Dendritic cell treated with granulocyte-macrophage colony-stimulating factor and Interleukin-4, amounts not matched to agents 40 ng/mL and 50 ng/mL, for 4 days (primary cell): Measurements from ENCODE around the gene POFUT1.
A peak's percentile ranks its signal among the peaks of the same experiment; 100 is the strongest.

Source experiments
- H3K27ac Mint-ChIP-seq: one replicate; pipeline ENCODE4 v1.8.0; 2022; ENCODE audit warnings: mild to moderate bottlenecking, mixed read lengths
- H3K27me3 Mint-ChIP-seq: one replicate; pipeline ENCODE4 v1.8.0; 2022; ENCODE audit warnings: mild to moderate bottlenecking, mixed read lengths
- H3K36me3 Mint-ChIP-seq: one replicate; pipeline ENCODE4 v1.8.0; 2022; ENCODE audit warnings: low read depth, mixed read lengths
- H3K4me1 Mint-ChIP-seq: one replicate; pipeline ENCODE4 v1.8.0; 2022; ENCODE audit warnings: low read depth, mixed read lengths
- H3K4me3 Mint-ChIP-seq: one replicate; pipeline ENCODE4 v1.8.0; 2022; ENCODE audit warnings: mild to moderate bottlenecking, moderate library complexity, mixed read lengths
- H3K9me3 Mint-ChIP-seq: one replicate; pipeline ENCODE4 v1.8.0; 2022; ENCODE audit warnings: mixed read lengths
- intact Hi-C: fragments of 100-400 bp; cut with micrococcal nuclease; formaldehyde crosslinking; loops from one replicate; pipeline ENCODE4 v1.15.0; 2022

Gene POFUT1

GRCh38 chr20:32229251-32229747, 21.6 kb downstream of the POFUT1 start:
- peaks cover 64% of the 10 kb centered on the region for H3K36me3 Mint-ChIP-seq
- no peak overlapping the region for H3K27ac Mint-ChIP-seq
- peaks cover 58% of the 10 kb centered on the region for H3K4me1 Mint-ChIP-seq
- H3K4me3 Mint-ChIP-seq, result no peak overlapping the region
- intact Hi-C loops, result no loop called here
- H3K27me3 Mint-ChIP-seq, result no peaks in the 10 kb centered on the region
- H3K9me3 Mint-ChIP-seq, result no peaks in the 10 kb centered on the region

DNA sequence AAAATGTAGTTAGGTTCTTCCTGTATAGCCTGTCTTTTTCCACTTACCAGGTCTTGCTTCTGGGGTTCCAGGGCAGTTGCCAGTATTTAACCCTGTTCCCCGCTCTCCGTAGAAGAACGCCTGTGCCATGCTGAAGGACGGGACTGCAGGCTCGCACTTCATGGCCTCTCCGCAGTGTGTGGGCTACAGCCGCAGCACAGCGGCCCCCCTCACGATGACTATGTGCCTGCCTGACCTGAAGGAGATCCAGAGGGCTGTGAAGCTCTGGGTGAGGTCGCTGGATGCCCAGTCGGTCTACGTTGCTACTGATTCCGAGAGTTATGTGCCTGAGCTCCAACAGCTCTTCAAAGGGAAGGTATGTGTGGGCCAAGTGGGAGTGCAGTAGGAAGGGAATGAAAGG, 23.0 kb downstream of the POFUT1 start:
- Mint-ChIP-seq H3K36me3 (peaks cover 65% of the 10 kb centered on the region), H3K9me3 (no peaks in the 10 kb centered on the region), H3K4me1 (peaks cover 69% of the 10 kb centered on the region), H3K27ac (no peak overlapping the region), H3K27me3 (no peaks in the 10 kb centered on the region), H3K4me3 (no peak overlapping the region)
- intact Hi-C loops, result no loop called here

DNA sequence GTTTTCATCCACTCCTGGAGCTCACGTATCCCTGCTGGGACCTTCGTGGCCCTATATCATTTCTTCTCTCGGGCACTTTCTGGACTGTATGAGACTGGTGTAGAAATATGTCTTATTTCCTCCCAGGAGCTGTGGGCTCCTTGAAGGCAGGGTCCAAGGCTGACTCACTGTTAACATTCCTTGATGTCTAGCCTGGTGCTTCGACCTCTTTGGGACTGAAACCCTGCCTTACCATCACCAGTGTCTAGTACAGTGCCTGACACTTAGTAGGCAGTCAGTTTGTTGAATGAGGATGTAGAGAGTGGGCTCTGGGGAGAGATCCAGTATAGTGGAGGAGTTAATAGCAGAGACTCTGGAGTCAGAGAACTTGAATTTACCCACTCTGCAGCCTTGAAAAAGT, 23.6 kb downstream of the POFUT1 start:
- intact Hi-C loops, result no loop called here
- Mint-ChIP-seq H3K4me3 (no peak overlapping the region), H3K27ac (peak overlapping the region; percentile 78), H3K9me3 (no peaks in the 10 kb centered on the region), H3K36me3 (peaks cover 66% of the 10 kb centered on the region), H3K27me3 (no peaks in the 10 kb centered on the region), H3K4me1 (peaks cover 69% of the 10 kb centered on the region)

DNA sequence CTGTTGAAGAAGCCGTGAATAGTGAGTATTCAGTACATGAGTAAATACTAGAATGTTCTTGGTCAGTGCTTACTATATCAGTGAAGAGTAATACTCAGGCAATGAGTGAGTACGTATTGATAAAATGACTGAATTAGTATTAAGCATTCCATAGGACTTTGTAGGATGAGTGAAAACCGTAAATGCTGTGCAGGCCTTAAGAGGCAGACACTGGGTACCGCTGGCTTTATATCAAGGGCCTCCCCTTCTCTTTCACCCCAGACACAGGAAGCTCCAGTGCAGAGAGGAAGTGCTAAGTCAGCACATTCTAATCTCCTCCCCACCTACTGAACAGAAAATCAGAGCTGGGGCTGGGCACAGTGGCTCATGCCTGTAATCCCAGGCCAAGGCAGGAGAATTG, 24.2 kb downstream of the POFUT1 start:
- peaks cover 69% of the 10 kb centered on the region for H3K36me3 Mint-ChIP-seq
- H3K4me1 Mint-ChIP-seq, result peaks cover 63% of the 10 kb centered on the region
- intact Hi-C loops, result no loop called here
- H3K4me3 Mint-ChIP-seq, result peak overlapping the region; percentile 47
- no peaks in the 10 kb centered on the region for H3K27me3 Mint-ChIP-seq
- peak overlapping the region; percentile 78 for H3K27ac Mint-ChIP-seq
- H3K9me3 Mint-ChIP-seq, result no peaks in the 10 kb centered on the region

DNA sequence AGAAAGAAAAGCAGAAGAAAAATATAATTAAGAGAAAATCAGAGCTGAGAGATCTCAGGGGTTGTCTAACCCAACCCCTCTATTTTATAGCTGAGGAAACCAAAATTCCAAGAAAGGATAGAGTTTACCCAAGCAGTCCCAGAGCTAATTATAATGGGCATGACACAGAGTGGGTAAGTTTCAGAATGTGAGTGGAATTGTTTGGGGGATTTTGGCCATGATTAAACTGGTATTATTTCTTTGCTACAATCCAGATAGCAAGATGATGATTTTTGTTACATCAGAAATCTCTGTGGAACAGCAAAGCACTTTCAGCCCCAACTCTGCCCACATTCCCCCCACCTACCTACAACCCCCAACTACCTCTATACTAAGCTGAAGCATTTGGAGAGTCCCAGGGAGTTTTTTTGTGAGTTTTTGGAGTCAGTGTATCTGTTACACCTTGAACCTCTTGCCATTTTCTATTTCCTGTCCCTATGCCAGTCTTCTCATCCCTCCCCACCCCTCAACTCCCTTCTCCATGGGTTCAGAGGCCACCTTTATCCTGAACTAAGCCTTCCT, 24.7 kb downstream of the POFUT1 start:
- Mint-ChIP-seq H3K4me1 (peaks cover 57% of the 10 kb centered on the region), H3K9me3 (no peaks in the 10 kb centered on the region), H3K36me3 (peaks cover 74% of the 10 kb centered on the region), H3K27me3 (no peaks in the 10 kb centered on the region), H3K4me3 (no peak overlapping the region), H3K27ac (peak overlapping the region; percentile 78)
- intact Hi-C loops, result no loop called here

DNA sequence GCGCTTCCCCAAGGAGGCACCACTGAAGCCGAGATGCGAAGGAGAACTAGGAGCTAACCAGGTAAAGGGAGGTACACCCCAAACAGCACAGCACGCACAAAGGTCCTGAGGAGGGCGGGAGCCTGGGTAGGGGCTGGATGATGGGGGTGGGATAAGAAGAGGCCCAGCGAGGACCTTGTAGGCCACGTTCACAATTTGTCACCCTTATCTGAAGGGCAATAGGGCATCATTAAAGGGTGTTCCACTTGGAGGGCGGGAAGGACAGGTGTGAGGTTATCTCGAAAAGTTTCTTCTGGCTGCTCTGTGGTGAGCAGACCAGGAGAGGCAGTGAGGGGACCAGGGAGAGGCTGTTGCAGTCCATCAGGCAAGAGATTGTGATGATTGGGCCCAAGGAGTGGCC, 25.6 kb downstream of the POFUT1 start:
- peaks cover 73% of the 10 kb centered on the region for H3K36me3 Mint-ChIP-seq
- no peak overlapping the region for H3K4me3 Mint-ChIP-seq
- H3K27me3 Mint-ChIP-seq, result no peaks in the 10 kb centered on the region
- intact Hi-C loops, result no loop called here
- H3K27ac Mint-ChIP-seq, result peak overlapping the region; percentile 78
- H3K4me1 Mint-ChIP-seq, result peaks cover 48% of the 10 kb centered on the region
- H3K9me3 Mint-ChIP-seq, result no peaks in the 10 kb centered on the region

DNA sequence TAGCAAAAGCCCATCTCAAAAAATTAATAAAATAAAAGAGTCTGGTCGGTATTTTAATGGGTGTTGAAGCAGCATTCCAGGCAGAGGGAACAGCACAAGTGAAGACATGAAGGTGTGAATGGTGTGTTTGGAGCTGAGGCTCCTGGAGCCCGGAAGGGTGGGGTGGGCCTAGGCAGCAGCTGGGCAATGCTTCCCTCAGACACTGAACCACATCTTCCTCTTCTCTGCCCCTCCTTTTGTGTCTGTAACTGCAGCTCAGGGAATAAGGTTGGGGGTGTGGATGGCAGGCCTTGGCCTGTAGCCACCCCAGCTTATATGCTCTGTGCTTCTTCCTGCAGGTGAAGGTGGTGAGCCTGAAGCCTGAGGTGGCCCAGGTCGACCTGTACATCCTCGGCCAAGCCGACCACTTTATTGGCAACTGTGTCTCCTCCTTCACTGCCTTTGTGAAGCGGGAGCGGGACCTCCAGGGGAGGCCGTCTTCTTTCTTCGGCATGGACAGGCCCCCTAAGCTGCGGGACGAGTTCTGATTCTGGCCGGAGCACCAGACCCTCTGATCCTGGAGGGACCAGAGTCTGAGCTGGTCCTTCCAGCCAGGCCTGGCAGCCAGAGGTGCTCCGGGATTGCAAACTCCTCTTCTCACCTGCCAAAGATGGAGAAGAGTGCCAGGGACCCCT, 26.6 kb downstream of the POFUT1 start:
- Mint-ChIP-seq H3K27ac (no peak overlapping the region), H3K27me3 (no peaks in the 10 kb centered on the region), H3K4me3 (no peak overlapping the region), H3K4me1 (peaks cover 49% of the 10 kb centered on the region), H3K9me3 (no peaks in the 10 kb centered on the region), H3K36me3 (peaks cover 68% of the 10 kb centered on the region)
- intact Hi-C loops, result no loop called here

- H3K27me3 Mint-ChIP-seq, result no peaks in the 10 kb centered on the region
- H3K9me3 Mint-ChIP-seq, result no peaks in the 10 kb centered on the region
- H3K4me3 Mint-ChIP-seq, result no peak overlapping the region
- H3K36me3 Mint-ChIP-seq, result peaks cover 56% of the 10 kb centered on the region
- intact Hi-C loops, result no loop called here
- peaks cover 61% of the 10 kb centered on the region for H3K4me1 Mint-ChIP-seq
- H3K27ac Mint-ChIP-seq, result no peak overlapping the region
Measured at GRCh38 chr20:32235331-32236047, 27.8 kb downstream of the POFUT1 start.

DNA sequence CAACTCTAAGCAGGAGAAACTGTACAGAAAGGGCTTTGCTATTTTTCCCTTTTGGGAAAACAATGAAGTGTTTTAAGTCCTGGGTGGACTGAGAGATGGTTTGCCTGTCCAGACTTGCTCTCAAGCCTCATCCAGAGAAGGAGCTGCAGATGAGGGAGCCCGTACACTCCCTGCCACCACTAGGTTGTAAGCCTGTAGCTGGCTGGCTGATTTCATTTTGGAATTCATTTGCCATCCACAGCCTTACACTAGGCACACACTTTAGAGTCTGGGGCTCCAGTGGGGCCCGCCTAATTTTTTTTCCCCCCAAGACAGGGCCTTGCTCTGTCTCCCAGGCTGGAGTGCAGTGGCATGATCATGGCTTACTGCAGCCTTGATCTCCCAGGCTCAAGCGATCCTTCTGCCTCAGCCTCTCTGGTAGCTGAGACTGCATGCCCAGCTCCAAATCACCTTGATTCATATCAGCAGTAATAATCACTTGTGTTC, 28.4 kb downstream of the POFUT1 start:
- no peaks in the 10 kb centered on the region for H3K27me3 Mint-ChIP-seq
- no peak overlapping the region for H3K27ac Mint-ChIP-seq
- peaks cover 50% of the 10 kb centered on the region for H3K36me3 Mint-ChIP-seq
- no peaks in the 10 kb centered on the region for H3K9me3 Mint-ChIP-seq
- H3K4me1 Mint-ChIP-seq, result peaks cover 58% of the 10 kb centered on the region
- no peak overlapping the region for H3K4me3 Mint-ChIP-seq
- intact Hi-C loops, result no loop called here

- H3K27ac Mint-ChIP-seq, result no peak overlapping the region
- H3K36me3 Mint-ChIP-seq, result peaks cover 45% of the 10 kb centered on the region
- intact Hi-C loops, result no loop called here
- peaks cover 54% of the 10 kb centered on the region for H3K4me1 Mint-ChIP-seq
- H3K9me3 Mint-ChIP-seq, result no peaks in the 10 kb centered on the region
- H3K27me3 Mint-ChIP-seq, result no peaks in the 10 kb centered on the region
- no peak overlapping the region for H3K4me3 Mint-ChIP-seq
Measured at GRCh38 chr20:32236819-32237218, 29.1 kb downstream of the POFUT1 start.

- intact Hi-C loops, result no loop called here
- Mint-ChIP-seq H3K27ac (no peak overlapping the region), H3K27me3 (no peaks in the 10 kb centered on the region), H3K36me3 (peaks cover 39% of the 10 kb centered on the region), H3K9me3 (no peaks in the 10 kb centered on the region), H3K4me1 (peaks cover 48% of the 10 kb centered on the region), H3K4me3 (no peak overlapping the region)
Measured at GRCh38 chr20:32237419-32237818, 29.7 kb downstream of the POFUT1 start.

GRCh38 chr20:32238483-32239425, 31.1 kb downstream of the POFUT1 start:
- intact Hi-C loops, result no loop called here
- H3K36me3 Mint-ChIP-seq, result peaks cover 26% of the 10 kb centered on the region
- no peaks in the 10 kb centered on the region for H3K9me3 Mint-ChIP-seq
- H3K4me1 Mint-ChIP-seq, result peaks cover 34% of the 10 kb centered on the region
- H3K4me3 Mint-ChIP-seq, result no peak overlapping the region
- H3K27me3 Mint-ChIP-seq, result no peaks in the 10 kb centered on the region
- no peak overlapping the region for H3K27ac Mint-ChIP-seq

- intact Hi-C loops, result no loop called here
- no peaks in the 10 kb centered on the region for H3K27me3 Mint-ChIP-seq
- no peak overlapping the region for H3K27ac Mint-ChIP-seq
- H3K9me3 Mint-ChIP-seq, result no peaks in the 10 kb centered on the region
- H3K4me1 Mint-ChIP-seq, result peaks cover 23% of the 10 kb centered on the region
- no peak overlapping the region for H3K4me3 Mint-ChIP-seq
- H3K36me3 Mint-ChIP-seq, result peaks cover 18% of the 10 kb centered on the region
Measured at GRCh38 chr20:32240205-32240604, 32.5 kb downstream of the POFUT1 start.
